Thyroid gland (tissue), 4 donors: Measurements from ENCODE around the gene FCHSD2. TPM values are rescaled to one million over a fixed set of nuclear protein-coding genes. Genes with fewer than 3 reads are reported as not detected.
"Not testable (repeated sequence)": the region's sequence is repeated elsewhere in the genome, so short reads cannot be mapped to it uniquely, and the experiment has no call there.

Source experiments
- DNase-seq, 2 donors: peaks; one replicate each; pipeline ENCODE4 v3.0.0-alpha.2; 2019
- H3K27ac ChIP-seq, 3 donors: fragments of 200-600 bp; sonication (generic); 1 replicate in 2 of 3; 2 replicates in 1 of 3; pipeline ENCODE4 v1.5.1; 2016 to 2019; ENCODE audit warnings: mild to moderate bottlenecking in 1 of 3, moderate library complexity in 1 of 3
- H3K27me3 ChIP-seq: fragments of 200-600 bp; sonication (generic); one replicate; pipeline ENCODE4 v1.5.1; 2019
- H3K36me3 ChIP-seq, 2 donors: fragments of 200-600 bp; sonication (generic); one replicate each; pipeline ENCODE4 v1.5.1; 2016 to 2019
- H3K4me1 ChIP-seq, 2 donors: fragments of 200-600 bp; sonication (generic); one replicate each; pipeline ENCODE4 v1.5.1; 2017 to 2019
- H3K4me3 ChIP-seq, 3 donors: fragments of 200-600 bp; sonication (generic); replicated peaks in 1 of 3; 1 replicate in 2 of 3; 2 replicates in 1 of 3; pipeline ENCODE4 v1.5.1; 2016; ENCODE audit warnings: mild to moderate bottlenecking in 1 of 3
- H3K9me3 ChIP-seq: fragments of 200-600 bp; sonication (generic); one replicate; pipeline ENCODE4 v1.5.1; 2017
- POLR2A ChIP-seq, 2 donors: fragments of 450-650 bp; IDR thresholded peaks; one replicate each; pipeline ENCODE4 v1.6.1; 2017; ENCODE audit warnings: antibody characterized with exemption in 2 of 2, mild to moderate bottlenecking in 2 of 2, moderate library complexity in 1 of 2
- WGBS, 2 donors: methylation state at CpG; one replicate each; pipeline ENCODE4 v1.1.5; 2017; 5-methylcytosine and 5-hydroxymethylcytosine counted together
- intact Hi-C: fragments of 100-400 bp; cut with DNase I; formaldehyde crosslinking; loops from one replicate; pipeline ENCODE4 v1.15.1; 2023
- total RNA-seq, 4 donors: library from RNA; depleted of rRNA; stranded (reverse); fragments of >200 nt; gene quantifications; one replicate each; pipeline ENCODE4 v1.2.3, GENCODE V29; 2016
- TF ChIP-seq, protein P1 (sequence below), 6 experiments: fragments of 200-600 bp in 3 of 6; fragments of 450-650 bp in 3 of 6; sonication (generic) in 3 of 6; IDR thresholded peaks; one replicate each; pipeline ENCODE4 v1.5.1; 2016 to 2019; ENCODE audit warnings: antibody characterized with exemption in 6 of 6, mild to moderate bottlenecking in 2 of 6, inconsistent platforms in 1 of 6, moderate library complexity in 1 of 6

FCHSD2 gene
- total RNA-seq, 4 donors from 2014 or later: 13.5 to 21.7 (median 16.9) TPM

DNA sequence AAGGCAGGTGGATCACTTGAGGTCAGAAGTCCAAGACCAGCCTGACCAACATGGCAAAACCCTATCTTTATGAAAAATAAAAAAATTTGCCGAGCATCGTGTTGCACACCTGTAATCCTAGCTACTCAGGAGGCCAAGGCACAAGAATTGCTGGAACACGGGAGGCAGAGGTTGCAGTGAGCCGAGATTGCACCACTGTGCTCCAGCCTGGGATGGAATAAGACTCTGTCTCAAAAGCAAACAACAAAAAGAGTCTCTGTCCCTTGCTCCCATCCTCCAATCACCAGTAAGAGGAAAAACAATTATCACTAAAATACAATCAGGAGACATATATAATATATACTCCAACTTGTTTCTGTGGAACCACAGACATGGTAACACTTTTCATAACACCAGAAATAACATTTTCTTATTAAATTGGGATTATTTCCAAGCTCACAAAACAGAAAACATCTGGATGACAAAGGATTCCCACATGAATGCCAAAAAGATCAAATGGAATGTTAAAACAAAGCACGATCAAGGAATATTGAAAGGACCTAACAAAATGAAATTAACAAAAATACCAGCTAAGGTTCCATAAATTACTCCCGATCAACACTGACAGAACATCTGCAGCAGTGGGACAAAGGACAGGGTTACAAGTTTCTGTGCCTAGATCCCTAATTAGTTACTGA, 15.2 kb downstream of the FCHSD2 start:
- no peak overlapping the region for H3K4me3 ChIP-seq
- no peak for TF ChIP-seq POLR2A (IDR thresholded peaks at IDR 0.05)
- TF ChIP-seq, protein P1, sequence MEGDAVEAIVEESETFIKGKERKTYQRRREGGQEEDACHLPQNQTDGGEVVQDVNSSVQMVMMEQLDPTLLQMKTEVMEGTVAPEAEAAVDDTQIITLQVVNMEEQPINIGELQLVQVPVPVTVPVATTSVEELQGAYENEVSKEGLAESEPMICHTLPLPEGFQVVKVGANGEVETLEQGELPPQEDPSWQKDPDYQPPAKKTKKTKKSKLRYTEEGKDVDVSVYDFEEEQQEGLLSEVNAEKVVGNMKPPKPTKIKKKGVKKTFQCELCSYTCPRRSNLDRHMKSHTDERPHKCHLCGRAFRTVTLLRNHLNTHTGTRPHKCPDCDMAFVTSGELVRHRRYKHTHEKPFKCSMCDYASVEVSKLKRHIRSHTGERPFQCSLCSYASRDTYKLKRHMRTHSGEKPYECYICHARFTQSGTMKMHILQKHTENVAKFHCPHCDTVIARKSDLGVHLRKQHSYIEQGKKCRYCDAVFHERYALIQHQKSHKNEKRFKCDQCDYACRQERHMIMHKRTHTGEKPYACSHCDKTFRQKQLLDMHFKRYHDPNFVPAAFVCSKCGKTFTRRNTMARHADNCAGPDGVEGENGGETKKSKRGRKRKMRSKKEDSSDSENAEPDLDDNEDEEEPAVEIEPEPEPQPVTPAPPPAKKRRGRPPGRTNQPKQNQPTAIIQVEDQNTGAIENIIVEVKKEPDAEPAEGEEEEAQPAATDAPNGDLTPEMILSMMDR (IDR thresholded peaks at IDR 0.05): no peak
- H3K4me1 ChIP-seq: no peaks in the 10 kb centered on the region
- no peak overlapping the region for H3K27ac ChIP-seq
- no peaks in the 10 kb centered on the region for H3K27me3 ChIP-seq
- no peaks in the 10 kb centered on the region for H3K9me3 ChIP-seq
- DNase-seq: no peak
- intact Hi-C loops: no loop called here
- no peaks in the 10 kb centered on the region for H3K36me3 ChIP-seq
- WGBS, 2 donors: 88 to 90% methylated on average over 6 of the region's 6 CpGs

DNA sequence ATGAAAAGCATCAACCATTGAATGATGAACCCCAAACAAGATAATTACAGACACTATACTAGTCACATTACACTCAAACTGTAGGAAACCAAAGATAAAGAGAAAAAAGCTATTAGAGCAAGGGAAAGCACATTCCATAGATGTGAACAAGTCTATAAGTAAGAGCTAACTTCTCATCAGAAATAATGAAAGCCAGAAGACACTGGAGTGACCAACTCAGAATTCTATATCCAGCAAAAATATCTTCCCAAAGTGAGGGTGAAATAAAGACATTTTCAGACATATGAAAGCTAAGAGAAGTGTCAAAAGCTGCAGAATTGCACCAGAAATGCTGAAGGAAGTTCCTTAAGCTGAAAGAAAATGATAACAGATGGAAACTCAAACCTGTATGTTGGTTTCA, 17.3 kb downstream of the FCHSD2 start:
- DNase-seq: no peak
- no peak for TF ChIP-seq POLR2A (IDR thresholded peaks at IDR 0.05)
- TF ChIP-seq, protein P1 (IDR thresholded peaks at IDR 0.05): no peak
- Histone ChIP-seq H3K27me3 (no peaks in the 10 kb centered on the region), H3K27ac (no peak overlapping the region), H3K36me3 (no peaks in the 10 kb centered on the region), H3K4me1 (no peaks in the 10 kb centered on the region), H3K4me3 (no peak overlapping the region), H3K9me3 (no peaks in the 10 kb centered on the region)
- intact Hi-C loops: no loop called here

DNA sequence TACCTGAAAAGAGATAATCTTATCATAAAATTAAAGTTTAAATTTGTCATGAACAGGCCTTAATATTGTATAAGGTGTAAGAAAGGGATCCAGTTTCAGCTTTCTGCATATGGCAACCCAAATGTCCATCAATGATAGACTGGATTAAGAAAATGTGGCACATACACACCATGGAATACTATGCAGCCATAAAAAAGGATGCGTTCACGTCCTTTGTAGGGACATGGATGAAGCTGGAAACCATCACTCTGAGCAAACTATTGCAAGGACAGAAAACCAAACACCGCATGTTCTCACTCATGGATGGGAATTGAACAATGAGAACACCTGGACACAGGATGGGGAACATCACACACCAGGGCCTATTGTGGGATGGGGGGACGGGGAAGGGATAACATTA, 18.2 kb downstream of the FCHSD2 start:
- H3K9me3 ChIP-seq, intact Hi-C loops, H3K4me3 ChIP-seq, H3K27me3 ChIP-seq, H3K4me1 ChIP-seq, H3K36me3 ChIP-seq, H3K27ac ChIP-seq, DNase-seq: not testable (repeated sequence)
- 97 to 99% methylated on average over 4 of the region's 4 CpGs for WGBS, 2 donors

DNA sequence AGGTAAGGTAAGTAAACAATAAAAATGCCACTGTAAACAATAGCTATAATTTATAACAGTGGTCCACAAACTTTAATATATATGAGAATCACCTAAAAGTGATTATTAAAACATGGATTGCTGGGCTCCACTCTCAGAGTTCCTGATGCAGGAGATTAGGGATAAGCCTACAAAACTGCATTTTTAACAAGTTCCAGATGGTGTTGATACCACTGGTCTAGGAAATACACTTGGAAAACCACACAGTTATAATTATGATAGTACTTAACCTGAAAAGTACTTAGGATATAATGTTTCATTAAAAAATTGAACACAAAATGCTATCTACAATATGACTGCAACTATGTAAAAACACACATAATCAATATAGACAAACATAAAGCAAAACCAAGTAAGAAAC, 20.4 kb downstream of the FCHSD2 start:
- Histone ChIP-seq H3K27me3 (no peaks in the 10 kb centered on the region), H3K36me3 (no peaks in the 10 kb centered on the region), H3K9me3 (no peaks in the 10 kb centered on the region), H3K4me3 (no peak overlapping the region), H3K27ac (no peak overlapping the region), H3K4me1 (no peaks in the 10 kb centered on the region)
- TF ChIP-seq, protein P1 (IDR thresholded peaks at IDR 0.05): no peak
- no peak for TF ChIP-seq POLR2A (IDR thresholded peaks at IDR 0.05)
- no peak for DNase-seq
- intact Hi-C loops: no loop called here

DNA sequence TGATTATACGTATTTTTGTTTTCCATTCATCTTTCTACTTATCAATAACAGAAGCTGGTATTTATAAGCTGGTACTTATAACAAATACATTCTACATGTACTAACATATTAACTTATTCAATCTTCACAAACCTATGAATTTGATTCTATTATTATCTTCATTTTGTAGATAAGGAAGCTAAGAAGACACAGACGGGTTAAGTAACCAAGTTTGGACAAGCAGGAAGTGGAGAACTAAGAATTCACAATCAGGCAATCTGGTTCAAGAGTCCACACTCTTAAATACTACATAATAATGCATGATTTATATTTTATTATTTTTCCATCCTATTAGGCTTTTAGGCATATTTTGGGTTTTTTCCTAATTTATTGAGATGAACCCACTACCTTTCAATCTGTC, 25.0 kb downstream of the FCHSD2 start:
- H3K27ac ChIP-seq: no peak overlapping the region
- H3K9me3 ChIP-seq: no peaks in the 10 kb centered on the region
- 89% methylated on average over 2 of the region's 2 CpGs for WGBS, 2 donors
- H3K27me3 ChIP-seq: no peaks in the 10 kb centered on the region
- intact Hi-C loops: no loop called here
- H3K4me1 ChIP-seq: no peaks in the 10 kb centered on the region
- H3K36me3 ChIP-seq: no peaks in the 10 kb centered on the region
- no peak for TF ChIP-seq POLR2A (IDR thresholded peaks at IDR 0.05)
- TF ChIP-seq, protein P1 (IDR thresholded peaks at IDR 0.05): no peak
- H3K4me3 ChIP-seq: no peak overlapping the region
- no peak for DNase-seq

DNA sequence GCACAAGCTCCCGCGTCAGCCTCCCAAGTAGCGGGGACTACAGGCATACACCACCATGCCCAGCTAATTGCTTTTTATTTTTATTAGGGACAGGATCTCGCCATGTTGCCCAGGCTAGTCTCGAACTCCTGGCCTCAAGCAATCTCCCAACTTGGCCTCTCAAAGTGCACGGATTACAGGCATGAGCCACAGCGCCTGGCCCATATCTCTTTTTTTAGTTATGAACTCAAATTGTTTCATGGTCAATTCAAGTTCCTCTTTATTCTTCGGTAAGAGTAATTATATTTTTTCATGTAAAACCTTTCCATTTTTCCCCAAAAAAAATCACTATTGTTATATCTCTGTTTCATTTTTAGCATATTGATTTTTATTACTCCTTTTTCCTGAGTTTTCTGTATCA, 25.5 kb downstream of the FCHSD2 start:
- H3K36me3 ChIP-seq: no peaks in the 10 kb centered on the region
- intact Hi-C loops: no loop called here
- no peaks in the 10 kb centered on the region for H3K4me1 ChIP-seq
- DNase-seq: no peak
- no peaks in the 10 kb centered on the region for H3K27me3 ChIP-seq
- H3K4me3 ChIP-seq: no peak overlapping the region
- WGBS, 2 donors: 96% methylated on average over 8 of the region's 8 CpGs
- H3K27ac ChIP-seq: no peak overlapping the region
- H3K9me3 ChIP-seq: no peaks in the 10 kb centered on the region
- TF ChIP-seq POLR2A (IDR thresholded peaks at IDR 0.05): no peak
- TF ChIP-seq, protein P1 (IDR thresholded peaks at IDR 0.05): no peak
